ENCODE measurements around the gene RIMBP3C.
A peak's percentile ranks its signal among the peaks of the same experiment; 100 is the strongest.
"Not testable (repeated sequence)": the region's sequence is repeated elsewhere in the genome, so short reads cannot be mapped to it uniquely, and the experiment has no call there.

The RIMBP3C gene

GRCh38 chr22:21551361-21551760 is at the start of gene RIMBP3C:
RIMBP3C (minus strand) TSS chr22:21551461; CDS start chr22:21550976, 485 bp downstream.
- not testable (repeated sequence) for DNase-seq (ENCODE audit: extremely low read depth in 1 of 2, low read depth in 1 of 2)

GRCh38 chr22:21599053-21599893 is 48.0 kb upstream of the RIMBP3C start:
- DNase-seq (ENCODE audit: extremely low read depth in 1 of 2, low read depth in 1 of 2): no peak

GRCh38 chr22:21598302-21598701 is 47.0 kb upstream of the RIMBP3C start:
- no peak for DNase-seq (ENCODE audit: extremely low read depth in 1 of 2, low read depth in 1 of 2)

GRCh38 chr22:21596356-21597135 is 45.3 kb upstream of the RIMBP3C start:
- DNase-seq (ENCODE audit: extremely low read depth in 1 of 2, low read depth in 1 of 2): not testable (repeated sequence)

GRCh38 chr22:21594865-21595452 is 43.7 kb upstream of the RIMBP3C start:
- no peak for DNase-seq (ENCODE audit: extremely low read depth in 1 of 2, low read depth in 1 of 2)

GRCh38 chr22:21593406-21594232 is 42.4 kb upstream of the RIMBP3C start:
- no peak for DNase-seq (ENCODE audit: extremely low read depth in 1 of 2, low read depth in 1 of 2)

GRCh38 chr22:21592422-21592821 is 41.2 kb upstream of the RIMBP3C start:
- DNase-seq (ENCODE audit: extremely low read depth in 1 of 2, low read depth in 1 of 2): no peak

- DNase-seq (ENCODE audit: extremely low read depth in 1 of 2, low read depth in 1 of 2): no peak
Measured at GRCh38 chr22:21591695-21592094, 40.4 kb upstream of the RIMBP3C start.

- DNase-seq (ENCODE audit: extremely low read depth in 1 of 2, low read depth in 1 of 2): no peak
Measured at GRCh38 chr22:21590809-21591641, 39.8 kb upstream of the RIMBP3C start.

GRCh38 chr22:21589396-21589795 is 38.1 kb upstream of the RIMBP3C start:
- DNase-seq (ENCODE audit: extremely low read depth in 1 of 2, low read depth in 1 of 2): no peak

- DNase-seq (ENCODE audit: extremely low read depth in 1 of 2, low read depth in 1 of 2): peak; percentile 19 to 55
Measured at GRCh38 chr22:21587803-21588611, 36.7 kb upstream of the RIMBP3C start.

- DNase-seq (ENCODE audit: extremely low read depth in 1 of 2, low read depth in 1 of 2): no peak
Measured at GRCh38 chr22:21585389-21585788, 34.1 kb upstream of the RIMBP3C start.

GRCh38 chr22:21582801-21583740 is 31.8 kb upstream of the RIMBP3C start:
- no peak for DNase-seq (ENCODE audit: extremely low read depth in 1 of 2, low read depth in 1 of 2)

- DNase-seq (ENCODE audit: extremely low read depth in 1 of 2, low read depth in 1 of 2): not testable (repeated sequence)
Measured at GRCh38 chr22:21581009-21581713, 29.9 kb upstream of the RIMBP3C start.

- DNase-seq (ENCODE audit: extremely low read depth in 1 of 2, low read depth in 1 of 2): not testable (repeated sequence)
Measured at GRCh38 chr22:21580623-21581007, 29.4 kb upstream of the RIMBP3C start.

- no peak for DNase-seq (ENCODE audit: extremely low read depth in 1 of 2, low read depth in 1 of 2)
Measured at GRCh38 chr22:21579474-21579851, 28.2 kb upstream of the RIMBP3C start.

- DNase-seq (ENCODE audit: extremely low read depth in 1 of 2, low read depth in 1 of 2): no peak
Measured at GRCh38 chr22:21573750-21574494, 22.7 kb upstream of the RIMBP3C start.

All from stimulated activated CD8-positive, alpha-beta memory T cell treated with anti-CD3 and anti-CD28 coated beads, Interleukin-7, amount 100 ng/mL, for 48 hours (primary cell).